GM18861 (cell line): Measurements from ENCODE around the gene PCSK7.
"Not testable (repeated sequence)": the region's sequence is repeated elsewhere in the genome, so short reads cannot be mapped to it uniquely, and the experiment has no call there.

Source experiments
- ATAC-seq: cut with Tn5 transposase; IDR thresholded peaks from one replicate; pipeline ENCODE4 v1.9.1; 2021; ENCODE audit not compliant: unreplicated experiment

The PCSK7 gene

GRCh38 chr11:117231842-117232091 lies at the start of gene PCSK7:
Gene PCSK7 (minus strand): TSS chr11:117232073. CDS start chr11:117229844, 2,229 bp downstream.
- ATAC-seq: no peak

GRCh38 chr11:117281159-117281558 lies 49.3 kb upstream of the PCSK7 start:
- ATAC-seq: no peak

GRCh38 chr11:117279711-117280376 lies 48.0 kb upstream of the PCSK7 start:
- no peak for ATAC-seq

GRCh38 chr11:117278347-117278746 lies 46.5 kb upstream of the PCSK7 start:
- ATAC-seq: no peak

GRCh38 chr11:117273550-117274289 lies 41.8 kb upstream of the PCSK7 start:
- ATAC-seq: no peak

- not testable (repeated sequence) for ATAC-seq
Observed at GRCh38 chr11:117272175-117272574, 40.3 kb upstream of the PCSK7 start.

GRCh38 chr11:117271208-117271607 lies 39.3 kb upstream of the PCSK7 start:
- ATAC-seq: no peak

- ATAC-seq: no peak
Observed at GRCh38 chr11:117269856-117270255, 38.0 kb upstream of the PCSK7 start.

- ATAC-seq: no peak
Observed at GRCh38 chr11:117265745-117266144, 33.9 kb upstream of the PCSK7 start.

- ATAC-seq: not testable (repeated sequence)
Observed at GRCh38 chr11:117264624-117265323, 32.9 kb upstream of the PCSK7 start.

GRCh38 chr11:117259417-117259816 lies 27.5 kb upstream of the PCSK7 start:
- no peak for ATAC-seq

- ATAC-seq: no peak
Observed at GRCh38 chr11:117258576-117258975, 26.7 kb upstream of the PCSK7 start.

- ATAC-seq: no peak
Observed at GRCh38 chr11:117256573-117256972, 24.7 kb upstream of the PCSK7 start.

- no peak for ATAC-seq
Observed at GRCh38 chr11:117255966-117256365, 24.1 kb upstream of the PCSK7 start.

GRCh38 chr11:117251506-117251905 lies 19.6 kb upstream of the PCSK7 start:
- ATAC-seq: no peak

- no peak for ATAC-seq
Observed at GRCh38 chr11:117249571-117249970, 17.7 kb upstream of the PCSK7 start.

GRCh38 chr11:117248341-117248740 lies 16.5 kb upstream of the PCSK7 start:
- ATAC-seq: no peak

GRCh38 chr11:117239295-117239694 lies 7.4 kb upstream of the PCSK7 start:
- no peak for ATAC-seq

- no peak for ATAC-seq
Observed at GRCh38 chr11:117238221-117238620, 6.3 kb upstream of the PCSK7 start.

- ATAC-seq: no peak
Observed at GRCh38 chr11:117232911-117233409, 1.1 kb upstream of the PCSK7 start.

GRCh38 chr11:117232092-117232878 lies 412 bp upstream of the PCSK7 start, which contains the start of gene RNF214:
Gene RNF214 (plus strand): TSS chr11:117232671. CDS start chr11:117234273, 1,602 bp downstream.
- ATAC-seq: peak; percentile 58
